Choroid plexus epithelial cell (primary cell): ENCODE results near the gene ABHD13.

Experiments
- DNase-seq: peaks from one replicate; pipeline ENCODE4 v3.0.0-alpha.2; 2010; ENCODE audit warnings: low read depth
- H3K4me3 ChIP-seq: 2 replicates; pipeline ENCODE4 v1.5.1; 2011; ENCODE audit warnings: low read depth, mild to moderate bottlenecking, control low read depth, low read length, moderate library complexity
- CTCF ChIP-seq: conservative IDR thresholded peaks from 2 replicates; pipeline ENCODE4 v1.5.1; 2011; ENCODE audit warnings: low read depth, mild to moderate bottlenecking, control low read depth, inconsistent platforms, low read length, moderate library complexity

ABHD13 gene

DNA sequence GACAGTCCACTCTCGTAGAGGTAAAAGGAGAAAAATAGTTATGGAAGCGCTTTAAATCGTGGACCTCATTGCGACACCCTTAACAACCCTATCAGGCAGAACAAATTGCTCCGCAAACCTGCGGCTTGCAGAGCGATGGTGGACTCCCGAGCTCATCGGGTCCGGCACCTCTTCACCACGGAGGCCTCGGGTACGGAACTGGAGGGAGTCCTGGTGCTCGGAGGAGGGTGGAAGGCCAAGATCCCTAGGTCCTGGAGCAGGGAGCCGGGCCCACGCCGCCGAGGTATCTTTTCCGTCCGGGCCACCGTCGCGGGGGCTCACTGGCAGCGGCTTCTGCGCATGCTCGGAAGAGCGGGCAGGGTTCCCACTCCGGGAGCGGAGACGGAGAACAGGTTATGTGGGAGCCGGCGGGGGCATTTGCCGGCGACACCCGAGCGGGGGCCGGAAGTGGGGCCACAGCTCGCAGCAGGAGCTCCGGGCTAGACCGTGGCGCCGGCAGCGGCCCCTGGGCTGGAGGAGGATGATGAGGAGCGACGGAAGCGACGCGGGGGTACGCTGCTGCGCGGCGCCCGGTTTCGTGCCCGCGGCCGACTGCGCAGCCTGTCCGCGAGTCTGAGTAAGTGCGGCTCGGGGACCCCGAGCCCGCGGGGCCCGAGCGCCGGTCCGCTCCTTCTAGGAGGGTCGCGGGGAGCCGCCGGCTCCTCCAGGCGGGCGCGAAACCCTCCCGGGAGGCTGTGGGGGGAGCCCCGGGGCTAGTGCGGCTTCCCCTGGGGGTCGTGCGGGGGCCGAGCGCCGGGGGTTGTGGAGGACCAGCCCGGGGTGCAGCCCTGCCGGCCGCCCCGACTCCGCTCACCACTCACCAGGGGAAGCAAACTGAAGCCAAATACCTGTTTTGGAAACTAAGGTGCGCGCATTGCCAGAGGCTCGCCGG, at the start of gene ABHD13:
TSS of gene ABHD13 (plus strand) at position 349 of the 931 bp plus-strand sequence. CDS start 10,827 bp downstream, outside the sequence.
- DNase-seq = peak; percentile 87
- H3K4me3 ChIP-seq = peak within 1 kb of the TSS; percentile 94
- TF ChIP-seq CTCF = no peak

GRCh38 chr13:108168929-108169328, 49.3 kb upstream of the ABHD13 start:
- no peak for DNase-seq
- TF ChIP-seq CTCF = no peak
- no peak overlapping the region for H3K4me3 ChIP-seq

DNA sequence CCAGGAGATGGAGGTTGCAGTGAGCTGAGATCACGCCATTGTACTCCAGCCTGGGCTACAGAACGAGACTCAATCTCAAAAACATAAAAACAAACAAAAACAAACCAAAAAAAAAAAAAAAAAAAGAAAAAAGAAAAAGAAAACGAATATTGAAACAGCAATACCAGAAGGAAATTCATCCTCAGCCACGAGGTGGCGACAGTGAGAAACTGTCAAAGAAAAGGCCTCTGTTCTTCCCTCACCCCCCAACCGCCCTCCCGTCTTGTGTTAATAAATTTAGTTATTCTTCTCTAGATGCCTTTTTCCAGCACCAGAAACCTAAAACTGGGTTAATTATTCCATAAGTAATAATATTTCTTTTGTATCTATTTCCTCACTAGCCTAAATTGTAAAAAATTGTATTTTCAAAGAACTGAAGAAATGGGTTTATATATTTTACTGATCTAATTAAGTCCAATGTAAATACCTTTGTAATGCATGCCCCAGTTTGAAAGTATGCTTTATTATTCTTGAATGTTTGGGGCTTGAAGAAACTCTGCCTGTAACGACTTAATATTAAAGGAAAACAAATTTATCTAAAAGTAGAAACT, 41.4 kb upstream of the ABHD13 start:
- TF ChIP-seq CTCF = peak; percentile 79
- peak; percentile 67 for DNase-seq
- H3K4me3 ChIP-seq = no peak overlapping the region

- no peak overlapping the region for H3K4me3 ChIP-seq
- TF ChIP-seq CTCF = no peak
- DNase-seq = no peak
Measured at GRCh38 chr13:108178078-108178477, 40.1 kb upstream of the ABHD13 start.

DNA sequence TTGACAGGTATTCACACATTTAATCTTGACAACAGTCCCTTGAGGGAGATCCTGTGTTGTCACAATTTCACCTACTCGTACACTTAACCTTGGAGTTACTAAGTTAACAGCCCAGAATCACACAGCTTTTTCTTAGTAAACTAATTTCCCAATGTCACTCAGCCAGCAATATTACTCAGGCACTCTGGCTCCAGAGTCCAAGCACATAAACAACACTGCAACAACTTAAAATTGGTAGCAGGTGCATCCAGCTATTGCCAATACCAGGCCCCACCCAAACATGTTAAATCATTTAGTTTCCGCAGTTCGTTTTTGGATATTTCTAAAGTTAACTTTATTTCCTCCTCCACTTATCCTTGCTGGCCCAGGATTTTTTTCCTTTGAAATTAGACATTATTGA, 35.5 kb upstream of the ABHD13 start:
- DNase-seq = no peak
- no peak overlapping the region for H3K4me3 ChIP-seq
- TF ChIP-seq CTCF = no peak

DNA sequence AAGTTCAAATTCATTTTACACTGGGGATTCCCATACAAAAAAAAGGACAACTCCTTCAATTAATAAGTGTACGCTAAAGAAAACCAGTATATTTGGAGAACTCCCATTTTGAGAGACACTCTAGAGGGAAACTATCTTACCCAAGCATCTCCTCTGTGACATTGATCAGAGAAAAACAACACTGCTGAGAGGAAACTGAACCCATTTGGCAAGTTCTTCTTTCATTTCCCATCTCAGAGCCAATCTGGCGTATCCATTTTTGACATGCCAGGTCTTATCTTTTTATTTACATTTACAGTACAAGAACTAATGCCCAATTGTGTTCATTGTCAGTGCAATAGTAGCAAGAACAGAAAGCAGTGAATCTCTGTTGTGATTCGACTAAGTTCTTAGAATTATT, 33.0 kb upstream of the ABHD13 start:
- H3K4me3 ChIP-seq = no peak overlapping the region
- no peak for DNase-seq
- TF ChIP-seq CTCF = no peak

DNA sequence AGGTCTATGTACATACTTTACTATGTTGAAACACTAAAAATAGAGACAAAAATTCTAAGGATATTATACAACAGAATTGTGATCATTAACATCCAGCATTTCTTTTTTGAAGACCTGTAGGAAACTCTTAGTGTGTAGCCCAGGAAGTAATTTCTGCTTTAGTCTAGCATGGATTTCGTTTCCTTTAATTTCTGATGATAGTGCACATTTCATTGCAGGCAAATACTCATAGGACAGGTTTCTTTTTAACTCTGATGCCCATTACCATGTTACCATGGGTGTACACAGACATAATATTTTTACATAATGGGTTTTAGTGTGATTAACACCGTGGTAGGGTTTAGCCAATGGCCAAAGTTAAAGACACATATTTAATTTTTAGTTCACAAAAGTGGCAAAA, 29.9 kb upstream of the ABHD13 start:
- no peak for DNase-seq
- TF ChIP-seq CTCF = no peak
- H3K4me3 ChIP-seq = no peak overlapping the region
